Neural cell (in vitro differentiated cells): ENCODE measurements around the gene OTOP3.

Experiments used
- EP300 ChIP-seq: fragments of 450-650 bp; conservative IDR thresholded peaks from 2 replicates; pipeline ENCODE4 v1.6.1; 2014; ENCODE audit warnings: antibody characterized with exemption, mild to moderate bottlenecking, moderate library complexity; ENCODE audit not compliant: poor library complexity, severe bottlenecking
- EZH2 ChIP-seq: fragments of 200-600, 300-800 bp; shearing (Covaris generic), sonication (generic); IDR thresholded peaks from 2 replicates; pipeline ENCODE4 v1.6.1; 2014; ENCODE audit warnings: antibody characterized with exemption, low read length, borderline replicate concordance, mild to moderate bottlenecking; ENCODE audit not compliant: insufficient read depth, poor library complexity, severe bottlenecking
- MXI1 ChIP-seq: fragments of 450-650 bp; conservative IDR thresholded peaks from 2 replicates; pipeline ENCODE4 v1.6.1; 2014; ENCODE audit warnings: antibody characterized with exemption, mild to moderate bottlenecking; ENCODE audit not compliant: poor library complexity, severe bottlenecking
- POLR2AphosphoS5 ChIP-seq: IDR thresholded peaks from 2 replicates; pipeline ENCODE4 v1.6.1; 2012
- RAD21 ChIP-seq: fragments of 450-650 bp; conservative IDR thresholded peaks from 2 replicates; pipeline ENCODE4 v1.6.1; 2014; ENCODE audit warnings: antibody characterized with exemption, mild to moderate bottlenecking, moderate library complexity
- REST ChIP-seq: IDR thresholded peaks from 2 replicates; pipeline ENCODE4 v1.6.1; 2012; ENCODE audit warnings: borderline replicate concordance
- SMC3 ChIP-seq: fragments of 450-650 bp; conservative IDR thresholded peaks from 2 replicates; pipeline ENCODE4 v1.6.1; 2014; ENCODE audit warnings: antibody characterized with exemption, mild to moderate bottlenecking, moderate library complexity; ENCODE audit not compliant: poor library complexity
- TAF1 ChIP-seq: IDR thresholded peaks from 2 replicates; pipeline ENCODE4 v1.6.1; 2012; ENCODE audit warnings: low read depth
- TF ChIP-seq, protein P1 (sequence below): fragments of 450-650 bp; IDR thresholded peaks from 2 replicates; pipeline ENCODE4 v1.5.1; 2014; ENCODE audit warnings: antibody characterized with exemption, mild to moderate bottlenecking, moderate library complexity; ENCODE audit not compliant: poor library complexity, severe bottlenecking

DNA sequence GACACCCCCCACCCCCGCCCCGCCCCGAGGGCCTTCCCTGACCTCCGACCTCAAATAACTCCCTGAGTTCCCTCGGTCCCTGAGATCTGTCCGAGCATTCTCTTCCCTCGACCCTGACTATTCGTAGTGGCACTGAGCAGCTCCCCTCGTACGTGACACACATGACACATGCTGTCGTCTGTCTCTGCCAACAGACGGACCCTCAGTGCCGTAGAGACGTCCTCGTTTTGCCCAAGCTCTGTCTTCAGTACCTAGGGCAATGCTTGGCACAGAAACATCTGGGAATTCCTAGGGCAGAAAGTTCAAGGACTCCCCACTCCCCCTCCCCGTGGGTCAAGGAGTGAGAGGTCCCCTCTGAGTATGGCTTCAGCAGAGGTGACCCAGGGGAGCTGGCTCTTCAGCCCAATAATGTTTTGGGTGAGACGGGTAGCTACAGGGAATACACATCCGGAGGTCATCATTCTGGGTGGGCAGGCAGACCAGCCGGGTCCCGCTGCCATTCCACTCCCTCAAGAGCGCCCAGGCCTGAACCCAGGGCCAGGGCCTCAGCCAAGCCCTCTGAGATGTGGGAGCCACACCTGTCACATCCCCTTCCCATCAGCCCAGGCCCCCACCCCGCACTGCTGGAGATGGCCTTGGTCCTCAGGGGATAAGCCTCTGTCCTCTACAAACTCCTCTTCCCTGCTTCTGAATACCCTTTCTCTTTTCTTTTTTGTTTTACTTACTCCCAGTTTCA lies 41.6 kb upstream of the OTOP3 start:
- TF ChIP-seq TAF1 = no peak
- TF ChIP-seq, protein P1, sequence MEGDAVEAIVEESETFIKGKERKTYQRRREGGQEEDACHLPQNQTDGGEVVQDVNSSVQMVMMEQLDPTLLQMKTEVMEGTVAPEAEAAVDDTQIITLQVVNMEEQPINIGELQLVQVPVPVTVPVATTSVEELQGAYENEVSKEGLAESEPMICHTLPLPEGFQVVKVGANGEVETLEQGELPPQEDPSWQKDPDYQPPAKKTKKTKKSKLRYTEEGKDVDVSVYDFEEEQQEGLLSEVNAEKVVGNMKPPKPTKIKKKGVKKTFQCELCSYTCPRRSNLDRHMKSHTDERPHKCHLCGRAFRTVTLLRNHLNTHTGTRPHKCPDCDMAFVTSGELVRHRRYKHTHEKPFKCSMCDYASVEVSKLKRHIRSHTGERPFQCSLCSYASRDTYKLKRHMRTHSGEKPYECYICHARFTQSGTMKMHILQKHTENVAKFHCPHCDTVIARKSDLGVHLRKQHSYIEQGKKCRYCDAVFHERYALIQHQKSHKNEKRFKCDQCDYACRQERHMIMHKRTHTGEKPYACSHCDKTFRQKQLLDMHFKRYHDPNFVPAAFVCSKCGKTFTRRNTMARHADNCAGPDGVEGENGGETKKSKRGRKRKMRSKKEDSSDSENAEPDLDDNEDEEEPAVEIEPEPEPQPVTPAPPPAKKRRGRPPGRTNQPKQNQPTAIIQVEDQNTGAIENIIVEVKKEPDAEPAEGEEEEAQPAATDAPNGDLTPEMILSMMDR = no peak
- TF ChIP-seq RAD21 = no peak
- no peak for TF ChIP-seq POLR2AphosphoS5
- no peak for TF ChIP-seq EZH2
- TF ChIP-seq MXI1 = no peak
- no peak for TF ChIP-seq EP300
- no peak for TF ChIP-seq REST
- TF ChIP-seq SMC3 = no peak
